Tongue (tissue), 2 donors: Measurements from ENCODE around the gene VWA8. TPM values are rescaled to one million over a fixed set of nuclear protein-coding genes. Genes with fewer than 3 reads are reported as not detected.
"Not testable (repeated sequence)": the region's sequence is repeated elsewhere in the genome, so short reads cannot be mapped to it uniquely, and the experiment has no call there.

Source experiments
- DNase-seq: peaks from one replicate; pipeline ENCODE4 v3.0.0-alpha.2; 2015
- total RNA-seq: library from RNA; depleted of rRNA; stranded (reverse); fragments of >200 nt; gene quantifications from one replicate; pipeline ENCODE4 v1.2.3, GENCODE V29; 2014

Gene VWA8
- total RNA-seq, 1 donor from 2014 or later, result 43.3 TPM

DNA sequence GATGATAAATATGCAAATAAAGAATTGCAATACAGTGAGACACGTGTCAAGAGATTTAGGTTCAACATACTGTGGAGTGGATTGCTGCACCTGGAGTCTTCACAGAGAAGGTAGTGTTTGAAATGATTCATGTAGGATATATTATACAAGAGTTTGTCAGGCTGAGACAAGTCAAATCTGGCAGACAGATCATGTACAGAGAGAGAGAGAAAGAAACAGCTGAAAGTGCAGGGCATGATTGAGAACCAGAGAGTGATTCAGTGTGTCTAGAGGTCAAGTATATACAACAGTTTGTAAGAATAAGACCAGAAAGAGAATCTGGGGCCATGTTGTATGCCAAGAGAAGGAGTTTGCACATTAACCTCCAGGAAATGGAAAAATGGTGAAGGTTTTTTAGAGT is 2.1 kb upstream of the VWA8 start:
- DNase-seq, result no peak

- DNase-seq, result no peak
Measured at GRCh38 chr13:41961466-41961760, 504 bp upstream of the VWA8 start.

DNA sequence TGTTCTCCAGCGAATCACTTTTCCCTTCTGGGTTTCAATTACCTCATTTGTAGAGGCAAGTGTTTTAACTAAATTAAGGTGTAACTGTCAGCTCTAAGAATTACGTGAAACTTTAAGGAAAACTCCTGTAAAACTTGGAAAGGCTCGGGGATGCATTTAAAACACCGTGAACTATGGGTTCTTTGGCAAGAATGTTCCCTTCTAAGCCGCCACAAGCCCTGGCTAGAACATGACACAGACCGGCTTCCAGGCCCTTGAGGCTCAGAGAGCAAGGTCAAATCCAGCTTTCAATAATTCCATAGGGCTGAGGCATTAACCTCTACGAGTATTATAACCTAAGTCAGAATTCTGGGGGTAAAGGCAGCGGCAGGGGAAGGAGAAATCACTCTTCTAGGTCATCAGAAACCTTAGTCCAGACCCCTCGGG is 685 bp downstream of the VWA8 start:
- peak; percentile 42 for DNase-seq

GRCh38 chr13:41956272-41956671 is 4.6 kb downstream of the VWA8 start:
- DNase-seq, result no peak

DNA sequence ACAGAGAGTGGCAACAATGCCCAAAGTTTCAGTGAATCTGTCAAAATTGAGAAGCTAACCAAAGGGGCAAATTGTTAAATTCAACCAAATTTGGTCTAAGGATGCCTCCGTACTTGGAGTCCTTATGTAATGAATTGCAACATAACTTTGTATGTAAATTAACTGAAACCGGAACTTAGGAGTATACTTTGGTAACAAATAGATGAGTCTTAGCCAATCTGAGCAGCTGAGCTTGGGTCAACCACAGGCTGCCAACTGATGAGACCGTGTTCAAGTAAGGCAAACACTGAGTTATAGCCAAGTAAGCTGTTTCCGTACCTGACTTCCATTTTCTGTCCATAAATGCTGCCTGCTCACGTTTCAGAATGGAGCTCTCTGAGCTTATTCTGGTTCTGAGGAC is 5.3 kb downstream of the VWA8 start:
- no peak for DNase-seq

GRCh38 chr13:41954226-41954625 is 6.7 kb downstream of the VWA8 start:
- DNase-seq, result no peak

DNA sequence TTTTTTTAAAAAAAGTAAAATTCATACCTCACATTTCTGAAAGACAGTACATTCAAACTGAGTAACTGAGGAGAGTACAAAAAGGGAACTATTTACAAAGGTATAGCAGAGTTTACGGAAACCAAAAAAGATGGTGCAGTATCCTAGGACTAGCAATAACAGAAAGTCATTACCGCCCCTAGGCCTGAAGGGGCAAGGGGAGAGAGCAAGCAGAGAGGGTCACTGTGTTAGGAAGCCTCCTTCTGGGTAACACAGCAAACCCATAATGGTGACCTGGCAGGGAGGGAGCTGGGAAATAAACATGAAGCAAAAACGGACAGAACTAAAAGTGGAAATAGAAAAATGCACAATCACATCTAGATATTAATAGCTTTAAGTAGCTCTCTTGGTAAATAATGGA is 8.2 kb downstream of the VWA8 start:
- DNase-seq, result no peak

DNA sequence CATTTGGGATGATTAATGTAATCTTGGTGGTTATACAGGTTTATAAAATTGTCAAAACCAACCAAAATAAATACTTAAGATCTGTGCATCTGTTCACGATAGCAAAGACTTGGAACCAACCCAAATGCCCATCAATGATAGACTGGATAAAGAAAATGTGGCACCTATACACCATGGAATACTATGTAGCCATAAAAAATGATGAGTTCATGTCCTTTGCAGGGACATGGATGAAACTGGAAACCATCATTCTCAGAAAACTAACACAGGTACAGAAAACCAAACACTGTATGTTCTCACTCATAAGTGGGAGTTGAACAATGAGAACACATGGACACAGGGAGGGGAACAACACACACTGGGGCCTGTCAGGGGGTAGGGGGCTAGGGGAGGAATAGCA is 11.8 kb downstream of the VWA8 start:
- DNase-seq, result not testable (repeated sequence)

GRCh38 chr13:41945926-41946325 is 15.0 kb downstream of the VWA8 start:
- no peak for DNase-seq

- peak; percentile 7 for DNase-seq
Measured at GRCh38 chr13:41944635-41945397, 16.1 kb downstream of the VWA8 start.

GRCh38 chr13:41944229-41944628 is 16.7 kb downstream of the VWA8 start:
- no peak for DNase-seq

DNA sequence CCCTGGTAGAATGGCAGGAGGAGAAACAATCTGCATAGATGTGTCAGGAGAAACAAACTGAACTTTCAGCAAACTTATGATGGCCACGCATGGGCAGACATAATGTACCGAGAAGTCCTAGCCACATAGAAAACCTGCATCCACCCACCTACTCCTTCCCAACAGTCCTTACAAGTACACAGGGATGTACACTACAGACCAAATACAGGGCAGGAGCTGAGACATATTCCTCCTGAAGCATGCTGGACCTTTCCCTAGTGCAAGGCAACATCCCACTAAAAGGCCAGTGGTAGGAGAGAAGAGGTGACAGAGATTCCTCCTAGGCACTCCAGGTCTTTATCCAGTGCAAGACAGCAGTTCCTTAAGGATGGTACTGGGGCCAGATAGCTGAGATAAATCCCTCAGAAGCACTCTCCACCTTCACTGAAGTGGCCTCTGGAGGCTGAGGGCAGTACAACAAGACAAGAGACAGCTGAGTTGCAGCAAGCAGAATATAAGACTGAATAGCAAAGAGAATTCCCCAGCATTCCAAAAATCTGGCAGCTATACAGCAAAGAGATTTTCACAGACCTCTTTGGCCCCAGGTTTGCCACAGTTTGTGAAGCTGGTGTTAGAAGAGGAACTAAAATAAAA is 18.3 kb downstream of the VWA8 start:
- DNase-seq, result no peak

- DNase-seq, result no peak
Measured at GRCh38 chr13:41941174-41941573, 19.7 kb downstream of the VWA8 start.

DNA sequence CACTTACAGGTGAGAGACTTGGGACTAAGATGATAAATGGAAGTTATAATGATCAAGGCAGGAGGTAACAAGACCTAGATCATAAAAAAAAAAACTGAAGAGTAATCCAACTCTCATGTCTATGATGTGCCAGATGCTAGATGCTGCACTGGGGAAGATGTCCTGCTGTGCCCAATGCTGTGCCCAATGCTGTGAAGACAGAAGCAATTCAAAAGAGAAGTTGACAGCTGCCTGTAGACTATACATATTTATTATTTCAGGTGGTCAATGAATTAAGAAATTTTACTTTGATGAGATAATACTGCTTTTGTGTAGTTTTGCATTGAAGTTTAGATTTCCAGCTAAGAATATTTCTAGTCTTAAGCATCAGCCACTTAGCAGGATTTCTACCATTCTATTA is 21.5 kb downstream of the VWA8 start:
- no peak for DNase-seq

- DNase-seq, result no peak
Measured at GRCh38 chr13:41938918-41939317, 22.0 kb downstream of the VWA8 start.

- DNase-seq, result no peak
Measured at GRCh38 chr13:41937388-41937787, 23.5 kb downstream of the VWA8 start.

DNA sequence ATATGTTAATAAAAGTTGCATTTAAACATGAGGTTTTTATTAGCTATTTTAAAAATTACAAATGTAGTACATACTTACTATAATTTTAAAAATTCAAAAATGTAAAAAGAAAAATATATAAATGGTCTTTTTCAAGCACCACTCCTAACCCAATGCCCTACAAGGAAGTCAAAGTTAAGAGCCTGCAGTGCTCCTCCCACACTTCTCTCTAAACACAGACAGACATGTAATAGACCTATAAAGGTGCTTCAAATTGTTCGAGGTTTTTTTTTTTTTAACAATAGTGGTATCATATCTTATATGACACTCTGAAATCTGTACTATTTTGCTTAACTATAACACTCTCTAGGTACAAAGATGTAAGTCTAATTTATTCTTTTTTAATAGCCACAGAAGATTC is 25.4 kb downstream of the VWA8 start:
- no peak for DNase-seq

DNA sequence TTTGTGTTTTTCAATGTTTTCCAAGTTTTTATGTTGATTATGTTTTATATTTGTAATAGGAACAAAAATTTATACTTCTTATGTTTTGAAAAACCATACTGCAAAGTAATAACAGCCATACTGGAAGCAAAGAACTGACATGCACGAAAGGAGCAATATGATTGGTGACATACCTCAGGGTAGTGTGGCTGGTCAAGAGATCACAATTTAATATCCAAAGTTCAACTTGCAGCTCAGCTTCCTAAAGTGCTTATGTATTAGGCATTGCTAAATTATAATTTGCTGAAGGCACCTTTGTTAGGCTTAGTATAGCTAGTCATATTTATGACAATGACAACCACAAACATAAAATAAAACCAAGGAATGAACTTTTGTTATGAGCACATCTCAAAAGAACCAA is 25.9 kb downstream of the VWA8 start:
- no peak for DNase-seq

DNA sequence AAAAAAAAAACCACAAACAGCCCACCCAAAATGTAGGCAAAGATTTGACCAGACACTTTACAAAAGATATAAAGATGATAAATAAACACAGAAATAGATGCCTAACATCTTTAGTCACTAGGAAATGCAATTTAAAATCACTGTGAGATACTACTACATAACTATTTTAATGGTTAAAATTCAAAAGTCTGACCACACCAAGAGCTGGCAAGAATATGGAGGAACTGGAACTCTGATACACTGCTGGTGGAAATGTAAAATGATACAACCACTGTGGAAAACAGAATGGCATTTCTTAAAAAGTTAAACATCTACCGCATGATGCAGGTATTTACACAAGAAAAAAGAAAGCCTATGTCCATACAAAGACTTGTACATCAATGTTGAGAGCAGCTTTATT is 26.8 kb downstream of the VWA8 start:
- DNase-seq, result no peak

- DNase-seq, result no peak
Measured at GRCh38 chr13:41931337-41931736, 29.6 kb downstream of the VWA8 start.

- no peak for DNase-seq
Measured at GRCh38 chr13:41930154-41930553, 30.8 kb downstream of the VWA8 start.

GRCh38 chr13:41928323-41928722 is 32.6 kb downstream of the VWA8 start:
- no peak for DNase-seq

DNA sequence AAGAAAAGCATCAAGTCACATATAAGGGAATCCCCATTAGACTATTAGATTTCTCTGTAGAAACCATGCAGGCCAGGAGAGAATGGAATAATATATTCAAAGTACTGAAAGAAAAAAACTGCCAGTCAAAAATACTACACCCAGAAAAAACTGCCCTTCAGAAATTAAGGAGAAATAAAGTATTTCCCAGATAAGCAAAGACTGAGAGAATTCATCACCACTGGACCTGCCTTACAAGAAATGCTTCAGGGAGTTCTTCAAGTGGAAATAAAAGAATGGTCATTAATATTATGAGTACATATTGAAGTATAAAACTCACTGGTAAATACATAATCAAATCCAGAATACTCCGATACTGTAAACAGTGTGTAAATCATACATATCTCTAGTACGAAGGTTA is 35.9 kb downstream of the VWA8 start:
- DNase-seq, result no peak

- not testable (repeated sequence) for DNase-seq
Measured at GRCh38 chr13:41922894-41923293, 38.0 kb downstream of the VWA8 start.
